NOMO-1 (cell line): ENCODE data around the gene CFAP46.

Experiments
- DNase-seq, 2 experiments: peaks; one replicate each; lab custom pipeline; 2025; ENCODE audit not compliant: unreplicated experiment in 2 of 2; lab: John Stamatoyannopoulos, UW

CFAP46 gene

DNA sequence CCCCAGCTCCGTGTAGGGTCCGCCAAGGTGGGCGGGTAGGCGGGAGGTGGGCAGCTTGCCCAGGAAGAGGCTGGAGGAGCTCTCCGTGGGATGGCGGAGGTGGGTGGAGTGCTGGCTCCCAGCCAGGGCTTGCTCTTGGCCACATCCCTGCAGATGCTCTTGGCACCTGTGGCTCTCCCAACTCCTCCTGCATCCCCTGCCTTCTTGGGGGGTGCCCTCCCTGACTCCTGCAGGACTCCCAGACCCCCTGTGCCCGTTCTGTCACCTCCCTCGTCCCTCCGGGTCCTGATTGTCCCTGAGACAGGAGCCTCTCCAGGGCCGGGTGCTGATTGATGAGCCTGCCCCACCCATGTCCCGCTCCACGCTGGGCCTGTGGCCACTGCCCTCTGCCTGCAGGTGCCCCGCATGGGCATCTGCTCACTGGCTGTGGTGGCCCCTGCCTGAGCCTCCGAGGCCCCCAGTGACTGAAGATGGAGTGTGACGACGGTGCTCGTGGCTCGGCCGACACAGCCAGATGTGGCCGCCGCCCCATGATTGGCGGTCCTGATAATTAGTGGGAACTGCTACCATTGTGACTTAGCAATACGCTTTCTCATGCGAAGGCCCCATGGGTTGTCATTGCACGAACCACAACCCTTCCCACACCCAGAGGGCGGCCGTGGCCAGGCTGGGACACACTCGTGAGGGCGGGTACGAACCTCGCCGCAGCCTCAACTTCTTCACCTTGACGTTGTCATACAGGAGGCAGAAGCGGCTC lies 23.6 kb downstream of the CFAP46 start:
- DNase-seq: no peak

DNA sequence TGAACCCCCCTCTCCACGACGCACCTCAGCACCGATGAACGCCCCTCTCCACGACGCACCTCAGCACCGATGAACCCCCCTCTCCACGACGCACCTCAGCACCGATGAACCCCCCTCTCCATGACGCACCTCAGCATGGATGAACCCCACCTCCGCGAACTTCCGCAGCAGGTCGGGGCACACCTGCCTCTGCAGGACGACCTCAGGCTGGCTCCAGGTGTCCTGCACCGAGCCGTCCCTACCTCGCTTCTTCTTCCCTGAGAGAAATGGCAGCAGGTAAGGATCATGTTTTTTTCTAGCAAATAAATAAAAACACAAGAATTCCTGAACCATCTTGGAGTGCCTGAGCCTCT lies 24.1 kb downstream of the CFAP46 start:
- DNase-seq: no peak

- no peak for DNase-seq
Measured at GRCh38 chr10:132916956-132917666, 25.3 kb downstream of the CFAP46 start.

GRCh38 chr10:132916421-132916841 lies 25.9 kb downstream of the CFAP46 start:
- no peak for DNase-seq

DNA sequence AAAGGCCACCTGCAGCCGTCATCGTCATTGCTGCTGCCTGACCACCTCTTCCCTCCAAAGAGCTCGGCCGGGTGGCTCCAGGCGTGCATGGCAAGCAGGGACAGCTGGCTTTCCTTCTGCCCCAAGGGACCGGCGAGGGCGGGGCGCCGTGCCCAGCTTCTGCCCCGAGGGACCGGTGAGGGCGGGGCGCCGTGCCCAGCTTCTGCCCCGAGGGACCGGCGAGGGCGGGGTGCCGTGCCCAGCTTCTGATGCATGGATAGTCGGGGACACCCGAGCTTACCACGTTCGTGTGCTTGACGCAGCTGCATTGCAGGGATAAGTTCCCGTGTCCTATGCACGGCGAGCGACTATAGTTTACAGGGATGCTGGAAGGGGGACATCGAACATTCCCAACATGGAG lies 27.0 kb downstream of the CFAP46 start:
- DNase-seq: no peak

DNA sequence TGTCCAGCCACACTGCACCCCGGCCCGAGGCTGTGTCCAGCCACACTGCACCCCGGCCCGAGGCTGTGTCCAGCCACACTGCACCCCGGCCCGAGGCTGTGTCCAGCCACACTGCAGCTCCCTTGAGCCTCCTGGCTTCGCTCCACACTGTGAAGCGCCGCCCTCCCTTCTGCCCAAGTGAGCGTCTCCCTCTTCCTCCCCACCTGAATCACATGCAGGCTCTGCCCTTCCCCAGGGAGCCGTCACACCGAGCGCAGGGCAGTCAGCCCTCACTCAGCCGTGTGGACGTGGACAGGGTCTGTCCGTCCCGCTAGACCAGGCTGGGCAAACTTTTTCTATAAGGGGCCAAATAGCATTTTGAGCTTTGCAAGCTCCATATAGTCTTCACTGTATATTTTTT lies 27.6 kb downstream of the CFAP46 start:
- DNase-seq: no peak

GRCh38 chr10:132913559-132914115 lies 28.7 kb downstream of the CFAP46 start:
- DNase-seq: no peak

DNA sequence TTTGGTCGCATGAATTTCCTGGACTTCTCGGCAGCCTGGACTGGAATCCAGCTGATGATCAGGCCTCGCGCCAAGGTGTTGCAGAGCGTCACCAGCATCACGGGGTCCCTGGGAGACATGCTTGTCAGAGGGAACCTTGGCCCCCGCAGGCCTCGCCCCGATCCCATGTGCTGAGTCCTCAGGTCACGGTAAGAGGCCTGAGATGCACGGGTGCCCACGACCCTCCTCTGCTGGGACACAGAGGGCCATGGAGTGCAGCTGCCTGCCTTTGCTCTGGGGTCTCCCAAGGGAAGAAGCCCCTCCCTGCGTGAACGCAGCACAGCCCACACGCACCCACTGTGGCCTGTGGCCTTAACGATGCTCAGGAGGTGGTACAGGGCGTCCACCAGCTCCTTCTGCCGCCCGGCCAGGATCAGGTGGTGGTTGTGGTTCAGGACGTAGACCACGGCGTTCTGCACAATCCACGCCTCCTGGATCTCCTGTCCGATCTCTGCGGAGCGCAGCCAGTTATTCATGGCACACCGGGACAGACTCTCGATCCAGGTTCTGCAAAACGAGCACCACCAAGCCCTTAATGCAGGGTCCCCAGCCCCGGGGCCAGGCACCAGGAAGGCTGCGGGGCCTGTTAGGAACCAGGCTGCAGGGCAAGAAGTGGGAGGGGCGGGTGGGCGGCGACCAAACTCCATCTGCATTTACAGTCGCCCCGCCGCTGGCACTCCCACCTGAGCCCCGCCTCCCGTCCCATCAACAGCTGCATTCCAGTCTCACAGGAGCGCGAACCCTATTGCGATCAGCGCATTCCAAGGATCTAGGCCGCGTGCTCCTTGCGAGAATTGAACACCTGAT lies 29.4 kb downstream of the CFAP46 start:
- DNase-seq: no peak

- no peak for DNase-seq
Measured at GRCh38 chr10:132912225-132912712, 30.1 kb downstream of the CFAP46 start.

DNA sequence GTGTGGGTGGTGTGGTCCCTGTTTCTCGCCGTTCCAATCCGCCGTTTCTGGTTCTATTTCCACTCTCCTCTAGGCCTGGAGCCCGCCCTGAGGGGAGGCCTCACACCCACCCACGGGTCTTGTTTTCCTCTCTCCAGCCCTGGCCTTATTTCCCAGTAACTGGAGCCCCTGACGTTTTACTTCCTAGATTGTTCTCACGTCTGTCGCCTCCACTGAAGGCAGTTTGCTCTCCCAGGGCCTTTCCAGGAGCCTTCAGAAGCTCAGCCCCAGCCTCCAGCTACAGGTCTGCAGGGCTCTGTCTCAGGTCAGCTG lies 30.6 kb downstream of the CFAP46 start:
- DNase-seq: no peak

GRCh38 chr10:132910901-132911785 lies 31.2 kb downstream of the CFAP46 start:
- no peak for DNase-seq

DNA sequence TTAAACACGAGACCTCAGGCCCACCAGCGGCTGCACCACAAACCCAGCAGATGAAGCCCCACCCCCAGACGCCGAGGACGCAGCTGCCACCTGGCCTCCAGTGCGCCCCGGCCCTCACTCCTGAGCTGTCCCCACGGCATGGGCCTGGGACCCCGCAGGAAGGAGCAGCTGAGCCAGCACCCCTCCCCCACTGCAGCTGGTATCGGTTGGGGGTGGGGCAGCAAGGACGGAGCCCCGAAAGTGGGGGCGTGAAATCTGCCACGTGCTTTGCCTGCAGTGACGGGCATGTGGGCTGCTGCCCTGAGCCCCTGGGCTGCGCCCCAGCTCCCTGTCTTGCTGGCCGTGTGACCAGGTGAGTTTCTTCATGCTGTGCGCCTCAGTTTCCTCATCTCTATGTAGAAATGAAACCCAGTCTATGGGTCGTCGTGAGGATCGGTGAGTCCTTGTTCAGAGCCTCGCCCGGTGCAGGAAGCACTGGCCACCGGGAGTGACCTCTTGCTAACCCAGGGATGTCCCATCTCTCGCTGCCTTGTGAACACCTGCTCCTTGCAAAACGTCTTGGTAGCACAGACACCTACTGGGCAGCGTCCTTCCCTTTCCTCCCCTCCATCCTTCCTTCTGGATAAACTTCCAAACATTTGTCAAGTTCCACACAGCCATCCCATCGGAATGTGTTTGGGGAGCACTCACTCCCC lies 32.0 kb downstream of the CFAP46 start:
- DNase-seq: no peak

- DNase-seq: no peak
Measured at GRCh38 chr10:132909491-132910071, 32.8 kb downstream of the CFAP46 start.

DNA sequence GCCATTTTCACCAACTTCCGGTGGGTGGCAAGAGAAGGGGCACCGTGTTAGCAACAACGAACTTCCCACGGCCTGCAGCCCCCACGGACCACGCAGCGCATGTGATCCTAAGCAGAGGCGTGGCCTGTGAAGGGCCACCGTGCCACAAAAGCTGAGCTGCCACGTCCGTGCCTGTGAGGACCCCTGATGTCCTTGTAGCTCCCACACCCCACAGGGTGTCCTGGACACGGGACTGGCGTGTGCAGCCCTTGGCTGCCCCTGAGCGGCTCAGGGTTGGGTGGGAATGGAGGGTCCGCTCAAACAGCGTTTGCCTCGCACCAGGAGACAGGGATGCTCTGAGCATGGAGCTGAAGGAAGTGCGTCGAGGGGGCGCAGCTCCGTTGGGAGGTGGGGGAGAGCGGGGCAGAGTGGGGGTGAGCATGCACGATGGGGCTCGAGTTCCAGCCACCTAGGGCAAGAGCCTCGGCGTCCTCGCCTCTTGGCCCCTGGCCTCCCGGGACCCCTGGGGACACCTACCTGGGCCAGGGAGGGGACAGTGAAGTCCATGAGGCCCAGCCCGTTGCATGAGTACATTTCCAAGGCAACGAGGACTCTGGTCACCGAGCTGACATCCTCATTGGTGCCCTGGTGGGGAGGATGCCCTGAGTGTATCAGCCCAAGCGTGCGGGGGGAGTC lies 33.6 kb downstream of the CFAP46 start:
- DNase-seq: no peak

- DNase-seq: no peak
Measured at GRCh38 chr10:132907821-132908620, 34.3 kb downstream of the CFAP46 start.

- DNase-seq: no peak
Measured at GRCh38 chr10:132906836-132907235, 35.5 kb downstream of the CFAP46 start.

GRCh38 chr10:132906106-132906505 lies 36.3 kb downstream of the CFAP46 start:
- no peak for DNase-seq

DNA sequence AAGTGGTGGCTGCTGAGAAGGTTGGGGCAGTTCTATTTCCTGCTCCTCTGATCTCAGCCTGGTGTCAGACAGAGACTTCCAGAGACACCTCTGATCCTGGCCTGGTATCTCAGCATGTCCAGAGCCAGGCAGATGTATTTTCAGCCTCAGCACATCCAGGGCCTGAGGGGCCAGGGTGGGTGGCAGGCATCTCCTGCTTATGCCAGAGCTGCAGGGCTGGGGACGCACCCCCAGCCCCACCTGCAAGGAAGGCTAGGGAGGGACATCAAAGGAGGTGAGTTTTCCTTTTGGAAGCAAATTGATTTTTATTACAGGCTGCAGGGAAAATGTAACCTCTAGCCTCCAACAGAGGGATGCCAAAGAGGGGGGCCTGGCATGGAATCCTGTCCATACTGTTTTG lies 36.7 kb downstream of the CFAP46 start:
- DNase-seq: no peak
